GM12892 (cell line): ENCODE data around the gene SIGLEC10.

Experiments
- POLR2A ChIP-seq: IDR thresholded peaks from 2 replicates; pipeline ENCODE4 v1.6.1; 2011; ENCODE audit warnings: low read depth, low read length, control low read depth
- POLR2AphosphoS5 ChIP-seq: IDR thresholded peaks from 2 replicates; pipeline ENCODE4 v1.6.1; 2011; ENCODE audit warnings: low read depth, low read length, control low read depth

DNA sequence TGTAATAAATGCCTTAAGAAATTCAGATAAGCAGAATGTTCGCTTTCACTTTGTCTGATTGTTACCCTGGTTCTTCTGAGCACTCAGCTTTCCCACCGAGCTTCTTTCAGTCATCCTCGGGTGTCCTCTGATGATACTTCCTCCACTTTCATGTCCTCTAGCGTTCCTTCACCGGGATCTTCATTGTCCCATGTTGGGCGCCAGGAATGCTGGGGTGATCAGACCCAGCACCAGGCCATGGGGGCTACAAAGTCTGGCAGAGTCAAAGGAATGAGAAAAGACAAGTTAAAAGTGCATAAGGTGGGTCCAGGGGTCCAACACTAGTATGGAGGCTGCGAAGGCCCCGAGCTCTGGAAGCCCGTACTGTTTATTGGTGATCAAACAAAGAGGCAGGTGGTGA lies 15.3 kb downstream of the SIGLEC10 start:
- TF ChIP-seq POLR2A (no peak), POLR2AphosphoS5 (no peak)
